Liver (tissue), 9 donors: ENCODE results near the gene PPP1R1B. TPM values are rescaled to one million over a fixed set of nuclear protein-coding genes. Genes with fewer than 3 reads are reported as not detected.

ENCODE experiments used
- DNase-seq: peaks from one replicate; pipeline ENCODE4 v3.0.0-alpha.2; 2017; ENCODE audit warnings: low spot score
- H3K27ac ChIP-seq, 2 donors: one replicate each; pipeline ENCODE4 v1.7.0; 2013; ENCODE audit warnings: inconsistent platforms in 2 of 2, low read length in 2 of 2, control low read depth in 1 of 2, low read depth in 1 of 2, mild to moderate bottlenecking in 1 of 2
- H3K27me3 ChIP-seq, 4 donors: one replicate each; pipeline versions ENCODE4 v1.6.1 to v1.7.0; 2013; ENCODE audit warnings: low read length in 3 of 4, inconsistent platforms in 1 of 4, mild to moderate bottlenecking in 1 of 4, moderate library complexity in 1 of 4; ENCODE audit not compliant: control insufficient read depth in 4 of 4, insufficient read depth in 4 of 4
- H3K36me3 ChIP-seq, 4 donors: one replicate each; pipeline versions ENCODE4 v1.6.1 to v1.7.0; 2013; ENCODE audit warnings: low read length in 3 of 4, mild to moderate bottlenecking in 3 of 4, low read depth in 1 of 4, moderate library complexity in 1 of 4; ENCODE audit not compliant: control insufficient read depth in 4 of 4, insufficient read depth in 3 of 4
- H3K4me1 ChIP-seq, 4 donors: one replicate each; pipeline versions ENCODE4 v1.6.1 to v1.7.0; 2013; ENCODE audit warnings: low read length in 3 of 4, mild to moderate bottlenecking in 3 of 4, moderate library complexity in 1 of 4; ENCODE audit not compliant: control insufficient read depth in 4 of 4, insufficient read depth in 4 of 4
- H3K4me3 ChIP-seq, 3 donors: one replicate each; pipeline versions ENCODE4 v1.6.1 to v1.7.0; 2013; ENCODE audit warnings: low read length in 3 of 3, control low read depth in 1 of 3, low read depth in 1 of 3, mild to moderate bottlenecking in 1 of 3
- H3K9ac ChIP-seq, 2 donors: one replicate each; pipeline ENCODE4 v1.7.0; 2013; ENCODE audit warnings: low read length in 2 of 2, mild to moderate bottlenecking in 2 of 2, moderate library complexity in 2 of 2, control low read depth in 1 of 2, low read depth in 1 of 2
- H3K9me3 ChIP-seq, 4 donors: one replicate each; pipeline versions ENCODE4 v1.6.1 to v1.7.0; 2013; ENCODE audit warnings: low read length in 3 of 4; ENCODE audit not compliant: control insufficient read depth in 4 of 4
- ATF3 ChIP-seq: IDR thresholded peaks from 2 replicates; pipeline ENCODE4 v1.6.1; 2016; ENCODE audit warnings: antibody characterized with exemption
- CTCF ChIP-seq: fragments of 150-350 bp; IDR thresholded peaks from 2 replicates; pipeline ENCODE4 v1.5.1; 2017; ENCODE audit warnings: improper control_type of control experiment, low read depth, low read length; ENCODE audit not compliant: missing input control
- EGR1 ChIP-seq, 2 donors: IDR thresholded peaks; 2 replicates each; pipeline ENCODE4 v1.6.1; 2016 to 2018; ENCODE audit warnings: antibody characterized with exemption in 2 of 2, low read depth in 2 of 2
- FOXA1 ChIP-seq: IDR thresholded peaks from 2 replicates; pipeline ENCODE4 v1.6.1; 2016; ENCODE audit warnings: antibody characterized with exemption
- FOXA2 ChIP-seq: IDR thresholded peaks from 2 replicates; pipeline ENCODE4 v1.6.1; 2016; ENCODE audit warnings: antibody characterized with exemption
- GABPA ChIP-seq, 2 donors: IDR thresholded peaks in 1 of 2; conservative IDR thresholded peaks in 1 of 2; 2 replicates each; pipeline ENCODE4 v1.6.1; 2016; ENCODE audit warnings: antibody characterized with exemption in 2 of 2, mild to moderate bottlenecking in 1 of 2, moderate library complexity in 1 of 2
- HNF4A ChIP-seq, 2 donors: conservative IDR thresholded peaks; 2 replicates each; pipeline ENCODE4 v1.6.1; 2016; ENCODE audit warnings: antibody characterized with exemption in 2 of 2, mild to moderate bottlenecking in 2 of 2
- HNF4G ChIP-seq: IDR thresholded peaks from 2 replicates; pipeline ENCODE4 v1.6.1; 2016; ENCODE audit warnings: antibody characterized with exemption
- JUND ChIP-seq, 2 donors: IDR thresholded peaks; 2 replicates each; pipeline ENCODE4 v1.6.1; 2016; ENCODE audit warnings: antibody characterized with exemption in 2 of 2
- MAX ChIP-seq: IDR thresholded peaks from 2 replicates; pipeline ENCODE4 v1.6.1; 2016; ENCODE audit warnings: antibody characterized with exemption
- NR2F2 ChIP-seq: IDR thresholded peaks from 2 replicates; pipeline ENCODE4 v1.6.1; 2016; ENCODE audit warnings: antibody characterized with exemption
- RAD21 ChIP-seq, 2 donors: IDR thresholded peaks; 2 replicates each; pipeline ENCODE4 v1.6.1; 2016; ENCODE audit warnings: antibody characterized with exemption in 2 of 2, mild to moderate bottlenecking in 2 of 2
- REST ChIP-seq: IDR thresholded peaks from 2 replicates; pipeline ENCODE4 v1.6.1; 2016; ENCODE audit warnings: antibody characterized with exemption, mild to moderate bottlenecking
- RXRA ChIP-seq, 2 donors: IDR thresholded peaks; 2 replicates each; pipeline ENCODE4 v1.6.1; 2017 to 2018; ENCODE audit warnings: antibody characterized with exemption in 2 of 2, mild to moderate bottlenecking in 1 of 2
- SP1 ChIP-seq: IDR thresholded peaks from 2 replicates; pipeline ENCODE4 v1.6.1; 2018; ENCODE audit warnings: antibody characterized with exemption, mild to moderate bottlenecking
- TAF1 ChIP-seq: conservative IDR thresholded peaks from 2 replicates; pipeline ENCODE4 v1.6.1; 2016; ENCODE audit warnings: antibody characterized with exemption, mild to moderate bottlenecking
- YY1 ChIP-seq: IDR thresholded peaks from 2 replicates; pipeline ENCODE4 v1.6.1; 2016; ENCODE audit warnings: antibody characterized with exemption, mild to moderate bottlenecking
- ZBTB33 ChIP-seq: IDR thresholded peaks from 2 replicates; pipeline ENCODE4 v1.6.1; 2016; ENCODE audit warnings: antibody characterized with exemption
- WGBS: extraction: QIAGEN DNeasy Blood & Tissue Kit; methylation state at CpG from one replicate; pipeline ENCODE4 v1.1.7; 2013; 5-methylcytosine and 5-hydroxymethylcytosine counted together
- polyA plus RNA-seq, 2 donors: library from polyadenylated mRNA; stranded (reverse) in 1 of 2; unstranded in 1 of 2; fragments of 200-250 nt in 1 of 2; fragments of >200 nt in 1 of 2; fragmentation: Nextera tagmentation in 1 of 2; extraction: Ambion mirVana in 1 of 2; gene quantifications; one replicate each; pipeline versions ENCODE4 v1.2.1 to v1.2.3, GENCODE V29; 2013 to 2015
- total RNA-seq, 2 donors: library from RNA; depleted of rRNA; stranded (reverse); fragments of >200 nt; gene quantifications; one replicate each; pipeline ENCODE4 v1.2.3, GENCODE V29; 2014
- donor health status: healthy.
- donor health status: healthy.
- donor health status: healthy.
- donor health status: healthy.
- donor health status: healthy.

The PPP1R1B gene
- total and polyA plus RNA-seq, 4 donors = 0.14 TPM; not detected in 3

- no peak overlapping the region for H3K27ac ChIP-seq
- H3K9me3 ChIP-seq = no peaks in the 10 kb centered on the region
- no peak for DNase-seq
- no peaks in the 10 kb centered on the region for H3K36me3 ChIP-seq
- no peak overlapping the region for H3K4me3 ChIP-seq
- H3K9ac ChIP-seq = no peak overlapping the region
- peaks cover 4 to 15% (median 6%) of the 10 kb centered on the region in 4 donors for H3K27me3 ChIP-seq
- 80% methylated on average over 2 of the region's 2 CpGs for WGBS
- peaks cover 0 to 4% (median 2%) of the 10 kb centered on the region in 4 donors for H3K4me1 ChIP-seq
- TF ChIP-seq HNF4A (conservative IDR thresholded peaks at IDR 0.05) (no peak), HNF4G (no peak), TAF1 (no peak), SP1 (no peak), YY1 (no peak), FOXA1 (no peak), RXRA (IDR thresholded peaks at IDR 0.05) (no peak), FOXA2 (no peak), CTCF (no peak), MAX (no peak), GABPA (IDR thresholded peaks at IDR 0.05 in 1 of 2, conservative IDR thresholded peaks at IDR 0.05 in 1 of 2) (no peak), ATF3 (no peak), JUND (IDR thresholded peaks at IDR 0.05) (no peak), ZBTB33 (no peak), NR2F2 (no peak), EGR1 (IDR thresholded peaks at IDR 0.05; ENCODE audit: low read depth in 2 of 2) (no peak), RAD21 (IDR thresholded peaks at IDR 0.05) (no peak), REST (no peak)
Observed at GRCh38 chr17:39593371-39593770, 33.4 kb upstream of the PPP1R1B start.
